Measurements from ENCODE around the gene CPNE6.

The CPNE6 gene

DNA sequence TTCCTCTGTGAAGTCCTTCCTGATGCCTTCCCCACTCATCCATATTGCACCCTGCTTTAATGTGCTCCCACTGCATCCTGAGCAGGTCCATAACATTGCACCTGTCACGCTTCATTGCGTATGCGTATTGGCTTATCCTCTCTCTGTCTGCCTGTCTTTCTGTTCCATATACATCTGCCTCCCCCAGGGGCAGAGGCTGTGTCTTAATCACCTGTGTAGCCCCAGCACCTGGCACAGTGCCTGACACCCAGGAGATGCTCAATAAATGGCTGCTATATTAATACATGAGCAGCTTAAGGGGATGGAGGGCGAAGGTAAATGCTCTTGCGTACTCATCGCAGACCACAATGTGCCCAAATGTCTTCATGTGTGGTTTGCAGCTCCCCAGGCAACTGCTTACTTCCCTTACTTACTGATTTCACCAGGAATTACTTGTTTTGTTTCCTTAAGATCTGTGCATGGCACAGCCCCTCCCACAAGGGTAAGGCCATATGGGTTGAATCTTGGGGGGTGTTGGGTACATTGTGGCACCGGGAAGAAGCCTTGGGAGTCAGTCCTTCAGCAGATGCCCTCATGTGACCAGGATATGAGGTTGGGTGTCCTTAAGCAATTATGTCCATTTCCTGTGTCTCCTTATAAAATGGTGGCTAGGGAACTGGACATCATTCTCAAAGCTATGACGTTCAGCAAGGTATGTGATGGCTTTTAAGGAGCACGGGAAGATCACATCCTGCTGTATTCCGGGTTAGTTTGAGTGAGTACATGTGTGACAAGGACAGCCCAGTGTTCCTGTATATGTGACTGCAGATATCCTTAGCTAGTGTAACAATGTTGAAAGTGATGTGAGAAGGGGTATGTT, 848 bp upstream of the CPNE6 start:
- peak; percentile 40 to 63 for DNase-seq

DNA sequence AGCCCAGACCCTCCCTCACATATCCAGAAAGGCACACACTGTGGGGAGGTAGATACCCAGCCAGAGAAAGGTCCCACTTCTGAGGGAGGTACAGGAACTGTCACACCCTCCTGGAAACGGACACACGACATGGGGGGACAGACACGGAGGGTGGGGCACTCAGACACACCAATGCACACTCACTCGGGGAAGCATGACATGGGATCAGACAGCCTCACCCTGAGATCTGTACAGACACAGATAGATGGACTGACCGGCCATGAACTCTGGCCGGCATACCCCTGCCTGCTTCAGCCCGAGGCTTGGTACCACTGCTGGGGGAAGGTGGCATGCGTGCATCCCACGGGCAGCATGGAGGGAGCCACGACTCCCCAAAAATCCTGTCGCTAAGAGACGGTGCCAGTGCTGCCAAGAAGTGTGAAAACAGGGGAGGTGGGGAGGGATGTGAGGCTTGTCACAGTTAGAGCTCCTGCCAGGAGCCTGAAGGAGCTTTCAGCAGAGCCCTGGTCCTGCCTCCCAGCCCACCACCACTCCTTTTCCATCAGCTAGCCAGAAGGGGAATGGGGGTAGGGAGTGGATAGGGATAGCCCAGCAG, 571 bp downstream of the CPNE6 start:
- DNase-seq = no peak

DNA sequence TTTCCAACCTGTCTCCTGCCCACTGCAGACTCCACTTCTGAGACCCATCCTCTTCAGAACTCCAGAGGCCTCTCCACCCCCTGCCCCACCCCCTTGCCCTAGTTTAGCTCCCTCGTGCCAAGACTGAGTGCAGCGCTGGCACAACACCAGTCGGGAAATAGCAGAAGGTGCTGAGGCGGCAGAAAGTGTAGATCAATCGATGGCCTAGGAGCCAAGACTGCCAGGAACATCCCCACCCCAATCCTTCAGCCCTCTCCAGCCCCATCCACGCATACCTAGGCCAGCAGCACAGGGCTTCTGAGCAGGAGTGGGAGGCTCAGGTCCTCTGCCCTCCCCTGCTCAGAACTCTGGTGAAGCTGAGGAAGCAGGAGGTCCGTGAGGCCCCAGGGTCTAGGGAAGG, 1.1 kb downstream of the CPNE6 start:
- no peak for DNase-seq

DNA sequence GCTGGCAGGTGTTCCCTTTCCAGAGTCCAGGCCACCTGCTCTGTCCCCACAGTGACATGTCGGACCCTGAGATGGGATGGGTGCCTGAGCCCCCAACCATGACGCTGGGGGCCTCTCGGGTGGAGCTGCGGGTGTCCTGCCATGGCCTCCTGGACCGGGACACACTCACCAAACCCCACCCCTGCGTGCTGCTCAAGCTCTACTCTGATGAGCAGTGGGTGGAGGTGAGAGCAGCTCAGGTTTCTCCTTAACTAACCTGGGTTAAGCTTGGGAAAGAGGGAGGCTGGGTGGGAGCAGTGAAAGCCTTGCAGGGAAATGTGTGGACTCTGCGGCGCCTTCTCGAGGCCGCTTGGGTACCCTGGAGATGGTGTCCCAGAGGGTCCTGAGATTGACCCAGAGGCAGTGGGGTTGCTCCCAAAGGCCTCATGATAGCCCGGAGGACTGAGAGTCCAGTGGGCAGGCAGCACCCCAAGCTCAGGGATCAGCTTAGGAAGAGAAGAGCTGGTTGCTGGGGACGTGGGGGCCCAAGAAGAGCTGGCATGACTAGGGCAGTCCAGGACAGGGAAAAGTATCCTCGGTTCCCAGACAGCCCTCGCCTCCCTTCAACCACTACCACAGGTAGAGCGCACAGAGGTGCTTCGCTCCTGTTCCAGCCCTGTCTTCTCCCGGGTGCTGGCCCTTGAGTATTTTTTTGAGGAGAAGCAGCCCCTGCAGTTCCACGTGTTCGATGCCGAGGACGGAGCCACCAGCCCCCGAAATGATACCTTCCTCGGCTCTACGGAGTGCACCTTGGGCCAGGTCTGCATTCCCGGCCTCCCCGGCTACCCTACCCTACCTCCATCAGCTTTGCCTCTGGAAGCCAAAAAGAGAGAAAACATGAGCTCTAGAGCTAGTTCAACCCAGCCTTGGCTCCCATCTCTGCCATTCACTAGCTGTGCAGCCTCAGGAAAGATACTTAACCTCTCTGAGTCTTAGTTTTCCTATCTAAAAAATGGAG, 1.8 kb downstream of the CPNE6 start:
- DNase-seq = no peak

DNA sequence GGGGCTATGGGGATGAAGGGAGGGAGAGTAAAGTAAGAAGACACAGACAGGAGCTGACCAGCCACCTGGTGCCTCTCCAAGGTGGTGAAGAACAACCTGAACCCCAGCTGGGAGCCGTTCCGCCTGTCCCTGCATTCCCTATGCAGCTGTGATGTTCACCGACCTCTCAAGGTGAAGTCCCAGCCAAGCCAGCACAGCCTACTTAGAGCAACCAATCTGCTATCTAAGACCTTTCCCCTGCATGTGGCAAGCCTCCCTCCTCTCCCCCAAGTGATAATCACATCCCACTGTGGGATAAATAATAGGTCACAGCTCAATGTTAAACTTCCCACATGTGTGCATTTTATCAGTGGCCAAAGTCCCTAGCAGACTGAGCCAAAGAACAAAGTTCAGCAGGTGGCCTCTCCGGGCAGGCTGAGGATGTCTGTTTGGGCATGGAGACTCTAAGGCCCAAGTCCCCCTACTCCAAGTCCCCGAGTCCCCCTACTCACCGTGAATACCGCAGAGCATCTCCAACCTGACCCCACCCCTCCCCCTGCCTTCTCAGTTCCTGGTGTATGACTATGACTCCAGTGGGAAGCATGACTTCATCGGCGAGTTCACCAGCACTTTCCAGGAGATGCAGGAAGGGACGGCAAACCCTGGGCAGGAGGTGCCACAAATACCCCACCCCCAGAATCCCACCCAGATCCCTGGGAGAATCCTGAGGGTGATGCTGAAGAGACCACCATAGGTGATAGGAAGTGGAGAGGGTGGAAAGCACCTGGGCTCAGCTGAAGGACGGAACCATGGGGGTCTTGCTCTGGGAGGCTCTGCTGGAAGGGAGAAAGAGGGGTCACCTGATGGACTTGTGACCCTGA, 3.5 kb downstream of the CPNE6 start:
- DNase-seq = no peak

- no peak for DNase-seq
Observed at GRCh38 chr14:24075485-24076301, 4.3 kb downstream of the CPNE6 start.

DNA sequence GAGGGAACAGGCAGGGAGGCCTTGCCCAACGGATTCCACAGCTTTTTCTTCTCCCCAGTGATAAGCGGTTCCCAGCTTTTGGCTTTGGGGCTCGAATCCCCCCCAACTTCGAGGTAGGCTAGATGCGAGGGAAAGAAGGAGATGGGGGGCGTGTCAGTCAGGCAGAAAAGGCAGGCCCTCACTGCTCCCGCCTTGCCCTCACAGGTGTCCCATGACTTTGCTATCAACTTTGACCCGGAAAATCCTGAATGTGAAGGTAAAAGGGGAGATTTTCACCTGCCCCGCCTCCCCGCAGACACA, 4.9 kb downstream of the CPNE6 start:
- DNase-seq = no peak

DNA sequence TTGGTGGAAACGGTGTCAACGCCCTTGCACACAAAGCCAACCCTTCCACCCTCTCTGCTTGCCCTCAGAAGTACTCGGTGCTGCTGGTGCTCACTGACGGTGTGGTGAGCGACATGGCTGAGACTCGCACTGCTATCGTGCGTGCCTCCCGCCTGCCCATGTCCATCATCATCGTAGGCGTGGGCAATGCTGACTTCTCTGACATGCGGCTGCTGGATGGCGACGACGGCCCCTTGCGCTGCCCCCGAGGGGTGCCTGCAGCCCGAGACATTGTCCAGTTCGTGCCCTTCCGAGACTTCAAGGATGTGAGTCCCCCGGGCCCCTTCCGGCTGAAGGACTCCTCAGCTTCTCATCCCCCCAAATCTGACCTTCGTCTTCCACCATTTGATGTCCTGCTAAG, 5.7 kb downstream of the CPNE6 start:
- DNase-seq = no peak

- no peak for DNase-seq
Observed at GRCh38 chr14:24078146-24078545, 6.8 kb downstream of the CPNE6 start.

DNA sequence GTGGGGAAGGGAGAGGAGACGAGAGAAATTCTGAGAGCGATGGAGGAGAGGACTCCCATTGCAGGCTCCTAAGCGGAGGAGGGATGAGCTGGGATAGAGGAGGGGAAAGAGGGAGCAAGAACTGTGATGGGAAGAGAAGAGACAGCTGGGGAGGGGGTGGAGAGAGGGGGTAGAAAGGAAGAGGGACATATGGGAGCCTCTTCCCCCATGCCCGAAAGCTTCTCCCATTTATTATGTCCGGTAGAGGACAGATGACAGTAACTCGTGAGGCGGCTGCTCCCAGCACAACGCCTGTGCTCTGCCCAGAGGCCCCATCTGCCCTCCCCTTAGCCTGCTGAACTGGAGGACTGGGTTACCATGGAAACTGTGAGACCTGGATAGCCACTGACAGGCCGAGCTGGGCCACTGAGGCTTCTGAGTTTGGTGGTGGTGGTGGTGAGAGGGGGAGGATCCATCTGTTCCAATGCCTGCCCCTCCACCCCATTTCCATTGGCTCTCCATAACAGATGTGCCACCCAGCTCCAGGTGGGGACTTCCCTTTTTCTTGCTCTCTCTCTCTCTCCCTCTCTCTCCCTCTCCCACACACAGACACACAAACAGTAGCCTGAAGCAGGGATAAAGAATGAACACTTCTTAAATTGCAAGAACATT, 8.3 kb downstream of the CPNE6 start:
- no peak for DNase-seq

- no peak for DNase-seq
Observed at GRCh38 chr14:24080142-24080530, 8.8 kb downstream of the CPNE6 start.

DNA sequence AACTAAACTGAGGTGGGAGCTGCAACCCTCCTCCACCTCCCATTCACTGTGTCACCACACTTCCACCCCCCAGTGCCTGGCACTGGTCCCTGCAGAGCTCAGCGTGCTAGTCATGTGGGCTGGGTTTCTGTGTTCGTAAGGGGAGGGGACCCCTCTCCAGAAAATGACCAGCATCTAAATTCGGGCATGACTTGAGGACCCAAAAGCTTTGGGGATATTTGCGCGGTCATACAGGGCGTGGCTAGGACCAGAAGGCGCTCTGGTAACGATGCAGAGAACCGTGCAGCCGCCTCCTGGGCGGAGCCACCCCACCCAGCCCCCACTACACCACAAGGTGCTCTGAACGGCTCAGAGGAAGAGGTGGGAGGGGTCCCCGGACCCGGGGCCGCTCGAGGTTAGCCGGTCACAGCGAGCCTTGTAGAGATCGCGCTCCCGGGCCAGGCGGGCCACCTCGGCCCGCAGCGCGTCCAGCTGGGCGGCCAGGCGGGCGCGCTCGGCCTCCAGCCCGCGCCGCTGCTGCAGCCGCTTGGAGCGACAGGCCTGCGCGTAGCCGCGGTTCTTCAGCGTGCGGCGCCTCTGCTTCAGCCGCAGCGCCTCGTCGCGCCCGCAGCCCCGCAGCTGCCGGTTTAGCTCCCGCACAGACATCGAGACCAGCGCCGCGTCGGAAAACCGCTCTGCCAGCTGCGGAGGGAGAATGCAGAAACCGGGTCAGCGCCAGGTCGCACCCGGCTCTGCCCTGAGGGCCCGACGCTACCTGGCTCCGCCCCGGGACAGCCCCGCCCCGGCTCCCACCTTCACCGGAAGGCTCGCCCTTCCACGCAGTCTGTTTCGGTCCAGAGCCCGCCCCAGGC, 9.8 kb downstream of the CPNE6 start:
- peak; percentile 6 to 78 for DNase-seq

DNA sequence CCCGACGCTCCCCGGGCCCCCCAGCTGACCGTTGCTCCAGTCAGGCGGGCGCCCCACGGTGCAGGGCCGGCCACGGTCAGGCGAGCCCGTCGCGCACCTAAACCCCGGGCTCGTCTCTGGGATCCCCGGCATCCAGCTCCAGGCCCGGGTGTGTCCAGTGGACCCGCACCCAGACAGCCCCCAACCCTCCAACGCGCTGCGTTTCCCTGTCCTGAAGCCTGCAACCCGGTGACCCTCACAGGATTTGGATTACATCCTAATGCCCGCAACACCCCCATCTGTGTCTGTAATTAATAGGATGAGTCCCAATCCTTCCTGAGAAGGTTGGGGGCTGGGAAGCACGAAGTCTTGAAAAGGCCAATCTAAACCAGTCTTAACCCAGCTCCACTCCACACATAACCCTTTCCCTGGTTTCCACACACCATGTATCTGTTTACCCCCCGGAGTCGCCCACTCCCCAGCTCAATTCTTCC, 10.4 kb downstream of the CPNE6 start:
- DNase-seq = no peak

GRCh38 chr14:24082411-24083080, 11.2 kb downstream of the CPNE6 start:
- DNase-seq = no peak

GRCh38 chr14:24083462-24083861, 12.1 kb downstream of the CPNE6 start:
- DNase-seq = no peak

- DNase-seq = no peak
Observed at GRCh38 chr14:24084440-24084839, 13.1 kb downstream of the CPNE6 start.

GRCh38 chr14:24085215-24085614, 13.9 kb downstream of the CPNE6 start:
- DNase-seq = no peak

- DNase-seq = no peak
Observed at GRCh38 chr14:24086193-24086955, 15.0 kb downstream of the CPNE6 start.

GRCh38 chr14:24087004-24087403, 15.6 kb downstream of the CPNE6 start:
- no peak for DNase-seq

Measured in NCI-H526 (cell line).